NCI-H1436 treated with DMSO at 0.1 percent for 48 hours (cell line): Measurements from ENCODE around the gene XKR8.

ENCODE experiments used
- DNase-seq: peaks from one replicate; lab custom pipeline; 2025; lab: John Stamatoyannopoulos, UW

Gene XKR8, protein sequence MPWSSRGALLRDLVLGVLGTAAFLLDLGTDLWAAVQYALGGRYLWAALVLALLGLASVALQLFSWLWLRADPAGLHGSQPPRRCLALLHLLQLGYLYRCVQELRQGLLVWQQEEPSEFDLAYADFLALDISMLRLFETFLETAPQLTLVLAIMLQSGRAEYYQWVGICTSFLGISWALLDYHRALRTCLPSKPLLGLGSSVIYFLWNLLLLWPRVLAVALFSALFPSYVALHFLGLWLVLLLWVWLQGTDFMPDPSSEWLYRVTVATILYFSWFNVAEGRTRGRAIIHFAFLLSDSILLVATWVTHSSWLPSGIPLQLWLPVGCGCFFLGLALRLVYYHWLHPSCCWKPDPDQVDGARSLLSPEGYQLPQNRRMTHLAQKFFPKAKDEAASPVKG

DNA sequence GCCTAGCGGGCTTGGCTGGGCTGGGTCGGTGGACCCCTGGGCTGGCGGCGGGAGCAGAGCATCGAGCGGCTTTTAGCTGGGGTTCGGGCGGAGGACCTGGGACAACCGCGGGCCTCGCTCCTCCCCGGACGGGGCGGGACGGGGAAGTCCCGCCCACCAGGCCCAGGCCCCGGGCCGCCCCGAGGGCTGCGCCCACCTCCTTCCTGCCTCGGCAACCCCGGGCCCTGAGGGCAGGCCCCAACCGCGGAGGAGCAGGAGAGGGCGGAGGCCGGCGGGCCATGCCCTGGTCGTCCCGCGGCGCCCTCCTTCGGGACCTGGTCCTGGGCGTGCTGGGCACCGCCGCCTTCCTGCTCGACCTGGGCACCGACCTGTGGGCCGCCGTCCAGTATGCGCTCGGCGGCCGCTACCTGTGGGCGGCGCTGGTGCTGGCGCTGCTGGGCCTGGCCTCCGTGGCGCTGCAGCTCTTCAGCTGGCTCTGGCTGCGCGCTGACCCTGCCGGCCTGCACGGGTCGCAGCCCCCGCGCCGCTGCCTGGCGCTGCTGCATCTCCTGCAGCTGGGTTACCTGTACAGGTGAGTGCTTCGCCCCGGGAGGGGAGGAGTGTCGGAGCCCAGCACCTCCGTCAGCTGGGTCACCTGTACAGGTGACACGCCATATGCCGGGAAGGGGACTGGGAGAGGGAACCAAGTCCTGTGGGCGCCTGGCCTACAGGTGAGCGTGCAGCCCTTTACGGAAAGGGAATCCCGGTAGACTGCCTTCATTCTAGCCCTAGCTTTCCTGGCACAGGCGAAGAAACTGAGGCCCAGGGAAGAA lies at the start of gene XKR8:
XKR8 (plus strand) TSS at position 182 of the 812 bp plus-strand sequence; CDS start at position 279, 97 bp downstream.
- DNase-seq, result peak; percentile 40

DNA sequence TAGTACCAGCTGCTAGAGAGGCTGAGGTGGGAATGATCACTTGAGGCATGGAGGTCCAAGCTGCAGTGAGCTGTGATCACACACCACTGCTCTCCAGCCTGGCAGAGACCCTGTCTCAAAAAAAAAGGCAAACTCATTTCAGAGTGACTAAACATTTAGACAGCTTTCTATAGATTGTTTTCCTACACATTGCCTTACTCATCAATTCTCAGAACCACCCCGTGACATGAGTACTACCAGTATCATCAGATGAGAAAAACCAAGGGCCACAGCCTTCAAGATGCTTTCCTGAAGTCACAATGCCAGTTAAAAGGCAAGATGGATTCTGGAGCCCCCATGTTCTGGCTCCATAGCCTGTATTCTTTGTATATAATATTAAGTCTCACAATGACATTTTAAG lies 47.3 kb upstream of the XKR8 start:
- no peak for DNase-seq

DNA sequence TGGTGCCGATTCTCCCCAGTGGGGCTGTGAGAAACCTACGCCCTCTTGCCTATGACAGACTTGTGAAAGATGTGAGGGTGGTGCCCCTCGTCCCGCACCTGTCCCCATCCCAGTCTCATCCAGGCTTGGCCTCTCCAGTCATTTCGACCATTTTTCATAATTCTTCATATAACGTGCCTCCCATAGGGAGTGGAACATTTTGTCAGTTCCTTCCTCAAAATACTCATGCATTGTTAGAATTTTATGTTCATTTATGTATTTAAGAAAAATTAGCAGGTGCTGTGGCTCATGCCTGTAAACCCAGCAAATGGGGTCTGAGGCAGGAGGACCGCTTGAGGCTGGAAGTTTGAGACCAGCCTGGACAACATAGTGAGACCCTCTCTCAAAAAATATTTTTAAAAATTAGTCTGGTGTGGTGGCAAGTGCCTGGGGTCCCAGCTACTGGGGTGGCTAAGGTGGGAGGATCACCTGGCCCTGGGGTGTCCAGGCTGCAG lies 44.6 kb upstream of the XKR8 start:
- DNase-seq, result no peak

DNA sequence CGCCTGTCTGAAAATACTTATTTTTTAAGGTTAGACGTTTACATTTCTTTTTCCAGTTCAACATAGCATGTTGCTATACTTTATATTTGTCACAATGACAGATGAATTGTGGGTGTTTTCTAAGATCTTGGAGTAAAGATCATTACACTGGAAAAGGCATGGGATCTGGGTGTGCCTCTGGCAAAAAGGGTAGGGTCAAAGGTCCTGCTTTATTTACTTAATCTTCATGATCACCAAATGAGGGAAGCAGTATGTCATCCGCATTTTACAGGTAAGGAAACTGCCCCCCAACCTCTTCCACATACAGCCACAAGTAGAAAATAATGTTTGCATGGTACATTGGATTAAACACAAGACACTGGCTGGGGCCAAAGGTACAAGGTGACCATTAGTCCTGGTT lies 37.5 kb upstream of the XKR8 start:
- no peak for DNase-seq

DNA sequence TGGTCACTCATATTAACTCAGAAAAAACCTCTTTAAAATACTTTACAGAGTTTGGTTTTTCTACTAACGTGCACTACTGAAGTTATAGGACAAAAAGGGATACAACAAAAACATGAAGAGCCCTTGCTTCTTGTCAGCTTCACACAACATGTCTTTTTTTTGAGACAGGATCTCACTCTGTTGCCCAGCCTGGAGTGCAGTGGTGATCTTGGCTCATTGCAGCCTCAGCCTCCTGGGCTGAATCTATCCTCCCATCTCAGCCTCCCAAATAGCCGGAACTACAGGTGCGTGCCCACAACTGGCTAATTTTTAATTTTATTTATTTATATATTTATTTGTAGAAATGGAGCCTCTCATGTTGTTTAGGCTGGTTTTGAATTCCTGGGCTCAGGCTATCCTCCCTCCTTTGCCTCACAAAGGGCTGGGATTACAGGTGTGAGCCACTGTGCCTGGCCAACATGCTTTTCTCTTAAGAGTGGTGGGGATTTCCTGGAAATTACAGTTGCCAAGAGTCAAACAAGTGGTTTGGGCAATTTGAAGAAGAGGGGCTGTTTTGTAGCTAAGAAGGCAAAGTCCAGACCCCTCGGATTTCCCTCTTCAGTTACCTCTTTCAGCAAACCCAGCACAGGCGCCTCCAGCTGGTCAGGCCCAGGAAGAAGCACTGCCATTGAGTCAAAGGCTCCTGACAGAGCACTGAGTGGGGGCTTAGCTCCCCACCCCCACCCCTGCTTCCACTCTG lies 31.4 kb upstream of the XKR8 start:
- DNase-seq, result no peak

DNA sequence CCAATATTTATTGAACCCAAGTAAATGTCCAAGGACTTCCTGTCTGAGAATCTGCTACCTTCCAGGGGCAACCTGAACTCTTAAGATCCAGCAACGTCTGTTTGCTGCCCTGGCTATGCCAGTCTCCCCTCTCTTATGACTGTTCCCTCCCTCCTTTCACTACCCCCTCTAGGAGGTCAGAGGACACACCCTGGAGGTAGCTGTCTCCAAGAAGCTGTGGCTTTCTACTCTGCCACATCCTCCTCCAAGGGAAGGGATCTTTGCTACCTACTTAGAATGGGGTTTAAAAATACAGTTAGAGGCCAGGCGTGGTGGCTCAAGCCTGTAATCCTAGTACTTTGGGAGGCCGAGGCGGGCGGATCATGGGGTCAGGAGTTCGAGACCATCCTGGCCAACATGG lies 28.6 kb upstream of the XKR8 start:
- no peak for DNase-seq

DNA sequence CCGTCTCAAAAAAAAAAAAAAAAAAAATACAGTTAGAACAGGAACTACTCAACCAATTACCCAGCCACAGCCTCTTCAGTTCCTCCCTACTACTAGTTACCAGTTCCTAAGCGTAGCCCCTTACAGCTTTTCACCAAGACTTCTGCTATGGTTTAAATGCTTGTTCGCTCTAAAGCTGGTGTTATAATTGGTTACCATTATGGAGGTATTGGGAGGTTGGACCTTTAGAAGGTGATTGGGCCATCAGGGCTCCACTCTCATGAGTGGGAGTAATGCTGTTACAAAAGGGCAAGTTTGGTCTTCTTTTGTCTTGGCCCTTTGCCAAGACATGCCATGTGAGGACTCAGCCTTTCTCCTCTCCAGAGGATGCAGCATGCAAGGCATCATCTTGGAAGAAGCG lies 28.0 kb upstream of the XKR8 start:
- DNase-seq, result no peak

DNA sequence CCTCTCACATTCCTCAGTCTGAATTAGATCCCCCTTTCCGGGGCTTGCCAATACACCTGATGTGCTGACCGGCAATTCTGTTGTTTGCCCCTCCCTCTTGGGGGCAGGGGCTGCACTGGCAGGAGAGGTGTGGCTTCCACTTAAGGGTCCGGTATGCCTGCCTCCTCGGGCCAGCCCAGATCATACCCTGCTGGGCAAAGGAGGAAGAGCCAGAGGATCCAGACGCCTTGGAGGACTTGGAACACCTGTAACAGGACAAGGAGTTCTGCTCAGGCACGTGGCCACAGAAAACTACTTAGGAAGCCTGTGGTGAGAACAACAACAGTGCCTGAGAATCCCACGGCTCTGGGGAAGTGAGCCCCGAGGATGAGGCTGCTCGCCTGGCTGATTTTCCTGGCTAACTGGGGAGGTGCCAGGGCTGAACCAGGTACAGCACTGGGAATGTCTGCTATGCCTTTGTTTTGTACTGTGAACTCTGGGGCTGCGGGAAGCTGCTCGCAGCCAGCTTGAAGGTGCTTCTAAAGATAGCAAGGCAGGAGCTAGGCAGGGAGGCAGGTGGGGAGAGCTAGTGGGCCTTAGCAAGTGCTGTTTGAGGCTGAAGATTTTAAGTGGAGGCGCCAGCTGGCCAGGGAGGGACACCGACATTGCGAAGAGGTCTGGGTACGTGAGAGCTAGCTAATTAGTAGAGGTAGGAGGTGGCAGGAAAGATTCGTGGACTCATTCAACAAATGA lies 24.8 kb upstream of the XKR8 start, which contains the start of gene SMPDL3B:
SMPDL3B (plus strand) TSS at position 183 of the 732 bp plus-strand sequence; CDS start at position 367, 184 bp downstream.
- no peak for DNase-seq

DNA sequence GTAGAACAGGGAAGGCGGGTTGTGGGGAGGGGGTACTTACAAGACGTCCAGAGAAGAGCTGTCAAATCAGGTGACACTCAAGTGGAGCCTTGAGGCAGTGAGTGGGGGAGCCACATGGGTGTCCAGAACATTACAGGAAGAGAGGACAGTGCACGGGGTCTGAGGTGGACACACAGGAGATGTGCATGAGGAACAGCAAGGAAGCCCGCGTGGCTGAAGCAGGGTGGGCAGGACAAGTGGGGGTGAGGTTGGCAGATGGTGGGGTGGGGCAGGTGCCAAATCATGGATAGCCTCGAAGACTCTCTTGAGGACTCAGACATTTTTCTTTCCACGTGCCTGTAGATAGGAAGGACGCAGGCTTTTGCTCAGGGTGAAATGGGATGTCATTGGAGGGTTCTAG lies 24.1 kb upstream of the XKR8 start:
- DNase-seq, result no peak

DNA sequence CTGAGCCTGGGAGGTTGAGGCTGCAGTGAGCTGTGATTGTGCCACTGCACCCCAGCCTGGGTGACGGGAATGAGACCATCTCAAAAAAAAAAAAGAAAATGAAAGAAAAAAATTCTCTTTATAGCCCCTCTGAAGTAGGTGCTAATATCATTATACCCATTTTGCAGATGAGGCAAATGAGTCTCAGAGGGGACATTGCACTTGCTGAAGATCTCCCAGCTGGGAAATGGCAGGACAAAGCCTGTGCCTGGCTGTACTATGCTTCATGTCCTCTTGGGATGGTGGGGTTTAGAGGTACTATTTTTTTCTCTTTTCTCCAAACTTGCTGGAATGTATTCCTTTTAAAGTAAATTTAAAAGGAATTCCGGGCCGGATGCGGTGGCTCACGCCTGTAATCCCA lies 23.4 kb upstream of the XKR8 start:
- DNase-seq, result no peak

DNA sequence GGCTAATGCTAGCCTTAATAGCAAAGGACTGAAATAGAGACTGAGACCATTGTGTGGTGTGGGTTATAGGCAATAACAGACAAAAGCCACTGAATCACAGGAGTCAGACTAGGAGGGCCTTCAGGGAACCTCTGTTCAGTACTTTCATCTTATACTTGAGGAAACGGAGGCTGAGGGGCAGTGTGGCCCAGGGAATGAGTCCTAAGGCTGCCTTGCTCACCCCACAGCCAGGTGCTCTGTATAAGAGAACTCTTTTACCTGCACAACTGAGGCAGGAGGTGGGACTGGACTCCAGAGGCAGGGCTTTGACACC lies 22.3 kb upstream of the XKR8 start:
- DNase-seq, result no peak

DNA sequence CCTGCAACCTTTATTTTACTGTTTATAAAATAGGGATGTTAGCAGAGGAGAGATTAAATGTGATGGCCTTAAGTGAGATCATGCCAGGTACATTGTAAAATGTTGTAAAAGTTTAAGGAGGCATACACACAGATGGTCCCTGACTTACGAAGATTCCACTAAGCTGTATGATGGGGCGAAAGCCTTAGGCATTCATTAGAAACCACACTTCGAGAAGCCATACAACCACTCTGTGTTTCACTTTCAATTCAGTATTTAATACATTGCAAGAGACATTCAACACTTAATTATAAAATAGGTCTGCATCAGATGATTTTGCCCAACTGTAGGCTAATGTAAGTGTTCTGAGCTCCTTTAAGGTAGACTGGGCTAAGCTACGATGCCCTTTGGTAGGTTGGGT lies 21.3 kb upstream of the XKR8 start:
- DNase-seq, result no peak

DNA sequence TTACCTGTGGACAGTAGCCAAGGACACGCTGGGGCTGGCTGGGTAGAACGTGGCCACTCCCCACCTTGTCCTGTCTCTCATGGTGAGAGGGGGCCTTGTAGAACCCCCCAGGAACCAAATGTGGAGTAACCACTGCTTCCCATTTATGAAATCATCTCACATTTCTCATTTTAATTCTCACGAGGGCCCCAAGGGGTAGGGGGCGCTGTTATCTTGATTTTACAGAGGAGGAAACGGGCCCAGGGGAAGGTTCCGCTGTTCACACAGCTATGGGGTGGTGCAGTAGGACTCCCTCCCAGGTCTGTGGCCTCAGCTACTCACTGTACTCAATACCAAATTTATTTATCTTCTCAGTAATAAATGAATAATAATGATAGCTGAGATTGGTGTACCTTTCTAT lies 19.5 kb upstream of the XKR8 start:
- DNase-seq, result no peak

DNA sequence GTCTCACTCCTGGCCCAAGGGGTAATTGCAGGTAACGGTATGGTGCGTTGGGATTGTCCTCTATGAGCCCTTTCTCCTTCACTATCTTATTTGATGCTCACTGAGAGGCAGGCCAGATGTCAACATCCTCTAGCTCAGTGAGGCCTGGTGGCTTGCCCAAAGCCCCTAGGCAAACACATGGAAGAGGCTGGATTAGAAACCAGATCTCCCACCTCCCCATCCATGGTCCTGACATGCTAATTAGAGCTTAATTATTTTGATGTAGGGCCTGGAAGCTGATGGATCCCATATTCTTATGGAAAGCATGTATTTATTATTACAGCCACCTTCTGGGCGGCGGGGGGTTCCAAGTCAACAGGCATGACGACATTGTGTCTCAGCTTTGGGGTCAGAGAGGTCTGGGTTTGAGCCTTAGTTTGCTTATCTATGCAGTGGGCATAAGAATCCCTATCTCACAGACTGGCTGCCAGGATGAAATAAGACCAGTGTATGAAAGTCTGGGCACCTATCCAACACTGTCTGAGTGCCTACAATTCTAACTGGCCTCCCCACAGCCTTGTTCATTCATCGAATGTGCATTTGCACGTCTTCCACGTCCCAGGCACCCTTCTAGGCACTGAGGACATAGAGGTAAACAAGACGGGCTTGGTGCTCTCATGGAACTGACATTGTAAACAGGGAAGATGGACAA lies 18.8 kb upstream of the XKR8 start:
- DNase-seq, result no peak

DNA sequence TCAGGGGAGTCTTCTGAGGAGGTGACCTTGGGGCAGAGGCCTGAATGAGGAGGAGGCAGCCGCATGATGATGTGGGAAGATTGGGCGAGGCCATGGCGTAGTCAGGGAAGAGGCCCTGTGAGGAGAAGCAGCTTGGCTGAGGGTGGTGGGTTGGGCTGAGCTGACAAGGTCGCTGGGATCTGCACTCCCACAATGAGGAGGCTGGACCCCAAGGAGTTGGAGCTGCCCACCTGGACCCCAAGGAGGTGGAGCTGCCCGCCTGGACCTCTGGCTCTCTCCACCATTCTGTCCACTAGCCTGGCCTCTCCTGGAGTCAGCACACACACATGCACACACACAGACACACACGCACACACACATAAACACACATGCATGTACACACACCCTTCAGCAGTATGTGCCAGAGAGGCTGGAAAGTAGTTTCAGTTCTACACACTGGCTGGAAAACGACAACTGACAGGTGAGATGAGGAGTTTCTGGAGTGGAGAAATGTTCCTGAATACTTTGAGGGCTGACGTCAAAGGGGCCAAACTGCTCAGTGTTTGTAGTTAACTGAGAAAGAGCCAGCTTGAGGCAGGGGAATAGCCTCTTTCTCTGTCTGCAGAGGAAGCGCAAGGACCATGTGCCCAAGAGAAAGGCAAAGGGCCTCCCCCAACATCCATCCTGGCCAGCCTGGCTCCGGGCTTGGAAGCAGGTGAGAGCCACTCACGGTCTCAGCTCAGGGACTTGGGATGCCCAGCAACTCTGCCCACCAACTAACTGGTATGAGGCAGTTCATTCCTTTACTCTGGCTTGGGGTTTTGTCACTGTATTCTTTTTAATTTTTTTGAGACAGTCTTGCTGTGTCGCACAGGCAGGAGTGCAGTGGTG lies 17.9 kb upstream of the XKR8 start:
- DNase-seq, result no peak

DNA sequence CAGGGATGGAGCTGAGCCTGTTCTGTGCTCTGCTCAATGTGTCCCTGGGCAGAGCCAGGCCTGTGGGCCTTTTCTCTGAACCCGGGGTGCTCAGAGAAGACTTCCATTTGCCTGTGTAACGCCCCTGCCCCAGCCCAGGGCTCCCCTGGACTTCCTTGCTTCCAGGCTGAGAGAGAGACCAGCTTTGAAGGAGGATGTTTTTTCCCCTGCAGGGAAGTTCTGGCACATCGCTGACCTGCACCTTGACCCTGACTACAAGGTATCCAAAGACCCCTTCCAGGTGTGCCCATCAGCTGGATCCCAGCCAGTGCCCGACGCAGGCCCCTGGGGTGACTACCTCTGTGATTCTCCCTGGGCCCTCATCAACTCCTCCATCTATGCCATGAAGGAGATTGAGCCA lies 14.8 kb upstream of the XKR8 start:
- DNase-seq, result no peak

DNA sequence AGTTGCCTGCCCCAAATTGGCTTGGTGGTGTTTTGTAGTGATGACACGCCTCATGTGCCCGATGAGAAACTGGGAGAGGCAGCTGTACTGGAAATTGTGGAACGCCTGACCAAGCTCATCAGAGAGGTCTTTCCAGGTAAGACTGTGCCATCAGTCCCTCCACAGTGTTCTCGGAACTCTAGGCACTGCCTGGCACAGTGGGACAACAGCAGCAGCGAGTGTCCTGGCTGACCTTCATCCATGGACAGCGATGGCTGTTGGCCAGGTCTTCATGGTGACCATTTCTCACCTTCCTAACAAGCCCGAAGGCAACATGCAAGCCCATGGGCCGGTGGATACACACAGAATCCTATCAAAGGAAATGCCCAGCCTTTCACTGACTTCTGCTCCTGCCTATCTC lies 10.7 kb upstream of the XKR8 start:
- DNase-seq, result no peak

DNA sequence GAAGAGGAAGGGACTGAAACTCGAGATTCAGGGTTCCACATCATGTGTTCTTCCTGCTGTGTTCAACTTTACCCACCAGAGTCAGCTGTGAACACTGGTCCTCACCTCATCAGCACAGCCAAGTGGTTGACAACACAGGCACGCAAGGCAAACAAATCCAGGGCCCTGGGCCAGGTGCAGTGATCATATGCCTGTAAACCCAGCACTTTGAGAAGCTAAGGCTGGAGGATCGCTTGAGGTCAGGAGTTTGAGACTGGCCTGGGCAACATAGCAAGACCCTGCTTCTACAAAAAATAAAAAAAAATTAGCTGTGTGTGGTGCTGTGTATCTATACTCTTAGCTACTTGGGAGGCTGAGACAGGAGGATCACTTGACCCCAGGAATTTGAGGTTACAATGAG lies 8.4 kb upstream of the XKR8 start:
- DNase-seq, result no peak

DNA sequence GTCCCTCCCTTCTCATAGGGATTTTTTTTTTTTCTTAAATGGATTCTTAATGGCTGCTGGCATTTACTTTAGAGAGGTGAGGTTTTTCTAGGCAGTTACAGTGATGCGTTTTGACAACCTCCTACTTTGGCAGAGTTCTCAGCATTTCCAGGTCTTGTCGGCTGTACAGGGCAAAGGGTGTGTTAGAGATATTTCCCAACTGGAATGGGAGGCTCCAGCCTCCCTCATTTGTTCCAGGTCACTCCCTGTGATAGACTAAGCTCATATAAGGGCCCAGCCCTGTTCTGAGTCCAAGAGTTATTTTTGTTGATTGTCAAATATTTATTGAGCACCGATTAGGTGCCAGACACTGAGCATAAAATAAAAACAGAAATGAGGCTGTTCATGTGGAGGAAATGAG lies 7.6 kb upstream of the XKR8 start:
- DNase-seq, result no peak

DNA sequence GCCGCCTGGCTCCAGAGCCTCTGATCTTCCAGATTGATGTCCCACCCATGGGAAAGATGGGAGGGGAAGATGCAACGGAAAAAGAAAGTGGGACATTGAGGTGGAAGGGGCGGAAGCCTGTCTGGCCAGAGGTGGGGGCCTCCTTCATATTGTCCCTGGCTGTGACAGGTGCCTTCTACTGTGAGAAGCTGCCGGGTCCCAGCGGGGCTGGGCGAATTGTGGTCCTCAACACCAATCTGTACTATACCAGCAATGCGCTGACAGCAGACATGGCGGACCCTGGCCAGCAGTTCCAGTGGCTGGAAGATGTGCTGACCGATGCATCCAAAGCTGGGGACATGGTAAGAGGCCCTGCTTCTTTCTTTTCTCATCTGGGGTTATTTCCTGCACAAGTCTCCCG lies 5.6 kb upstream of the XKR8 start:
- no peak for DNase-seq
